NB4 (cell line): ENCODE results near the gene LRG1.
"Not testable (repeated sequence)": the region's sequence is repeated elsewhere in the genome, so short reads cannot be mapped to it uniquely, and the experiment has no call there.

ENCODE experiments used
- MYC ChIP-seq: IDR thresholded peaks from 2 replicates; pipeline ENCODE4 v1.6.1; 2011; ENCODE audit warnings: low read depth, low read length
- POLR2A ChIP-seq: IDR thresholded peaks from 2 replicates; pipeline ENCODE4 v1.6.1; 2011; ENCODE audit warnings: mild to moderate bottlenecking; ENCODE audit not compliant: insufficient read length; ENCODE audit errors: extremely low read depth
- TF ChIP-seq, protein P1 (sequence below): IDR thresholded peaks from one replicate; pipeline ENCODE4 v1.5.1; 2012; ENCODE audit warnings: low read depth, low read length
- TF ChIP-seq, protein P2 (sequence below): IDR thresholded peaks from 2 replicates; pipeline ENCODE4 v1.6.1; 2011; ENCODE audit warnings: low read depth, low read length

DNA sequence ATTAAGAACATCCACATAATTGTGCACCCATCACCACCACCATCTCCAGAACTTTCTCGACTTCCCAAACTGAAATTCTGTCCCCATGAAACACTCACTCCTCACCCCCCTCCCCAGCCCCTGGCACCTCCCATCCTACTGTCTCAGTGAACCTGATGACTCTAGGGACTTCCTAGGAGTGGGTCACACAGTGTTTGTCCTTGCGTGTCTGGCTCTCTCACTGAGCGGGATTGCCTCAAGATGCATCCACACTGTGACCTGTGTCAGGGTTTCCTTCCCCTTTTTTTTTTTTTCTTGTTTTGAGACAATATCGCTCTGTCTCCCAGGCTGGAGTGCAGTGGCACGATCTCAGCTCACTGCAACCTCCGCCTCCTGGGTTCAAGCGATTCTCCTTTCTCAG, 22.2 kb upstream of the LRG1 start:
- TF ChIP-seq, protein P1, sequence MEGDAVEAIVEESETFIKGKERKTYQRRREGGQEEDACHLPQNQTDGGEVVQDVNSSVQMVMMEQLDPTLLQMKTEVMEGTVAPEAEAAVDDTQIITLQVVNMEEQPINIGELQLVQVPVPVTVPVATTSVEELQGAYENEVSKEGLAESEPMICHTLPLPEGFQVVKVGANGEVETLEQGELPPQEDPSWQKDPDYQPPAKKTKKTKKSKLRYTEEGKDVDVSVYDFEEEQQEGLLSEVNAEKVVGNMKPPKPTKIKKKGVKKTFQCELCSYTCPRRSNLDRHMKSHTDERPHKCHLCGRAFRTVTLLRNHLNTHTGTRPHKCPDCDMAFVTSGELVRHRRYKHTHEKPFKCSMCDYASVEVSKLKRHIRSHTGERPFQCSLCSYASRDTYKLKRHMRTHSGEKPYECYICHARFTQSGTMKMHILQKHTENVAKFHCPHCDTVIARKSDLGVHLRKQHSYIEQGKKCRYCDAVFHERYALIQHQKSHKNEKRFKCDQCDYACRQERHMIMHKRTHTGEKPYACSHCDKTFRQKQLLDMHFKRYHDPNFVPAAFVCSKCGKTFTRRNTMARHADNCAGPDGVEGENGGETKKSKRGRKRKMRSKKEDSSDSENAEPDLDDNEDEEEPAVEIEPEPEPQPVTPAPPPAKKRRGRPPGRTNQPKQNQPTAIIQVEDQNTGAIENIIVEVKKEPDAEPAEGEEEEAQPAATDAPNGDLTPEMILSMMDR, result not testable (repeated sequence)
- TF ChIP-seq POLR2A, MYC: not testable (repeated sequence)
- TF ChIP-seq, protein P2, sequence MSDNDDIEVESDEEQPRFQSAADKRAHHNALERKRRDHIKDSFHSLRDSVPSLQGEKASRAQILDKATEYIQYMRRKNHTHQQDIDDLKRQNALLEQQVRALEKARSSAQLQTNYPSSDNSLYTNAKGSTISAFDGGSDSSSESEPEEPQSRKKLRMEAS, result not testable (repeated sequence)
